Measurements from ENCODE around the gene MKRN2.

DNA sequence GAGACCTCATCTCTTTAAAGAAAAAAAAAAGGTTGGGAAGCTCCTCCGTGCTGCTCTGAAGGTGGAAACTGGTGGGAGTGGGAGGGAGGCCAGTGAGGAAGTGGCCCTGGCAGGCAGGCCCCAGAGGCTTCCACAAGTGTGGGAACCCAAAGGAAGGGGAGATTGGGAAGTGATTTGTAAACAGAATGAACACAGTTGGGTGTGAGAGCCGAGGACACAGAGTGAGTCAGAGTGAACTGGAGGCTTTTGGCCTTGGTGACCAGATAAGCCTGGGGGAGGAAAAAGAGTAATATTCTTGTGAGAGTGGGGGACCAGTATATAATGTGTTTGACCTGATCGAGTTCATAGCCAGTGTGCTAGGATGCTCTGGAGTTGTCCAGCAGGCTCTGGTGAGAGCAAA lies 23.0 kb downstream of the MKRN2 start:
- TF ChIP-seq TEAD4 (IDR thresholded peaks at IDR 0.05; ENCODE audit: low read depth, low read length), result no peak
- no peak for TF ChIP-seq CTCF (IDR thresholded peaks at IDR 0.05; ENCODE audit: control extremely low read depth in 1 of 3, insufficient read depth in 1 of 3, low read depth in 1 of 3, low read length in 3 of 3)
